ENCODE measurements around the gene SLC35B4. TPM values are rescaled to one million over a fixed set of nuclear protein-coding genes. Genes with fewer than 3 reads are reported as not detected.
"Not testable (repeated sequence)": the region's sequence is repeated elsewhere in the genome, so short reads cannot be mapped to it uniquely, and the experiment has no call there.

Gene SLC35B4
- total RNA-seq, 1 donor from 2014 or later, result 14.1 TPM

DNA sequence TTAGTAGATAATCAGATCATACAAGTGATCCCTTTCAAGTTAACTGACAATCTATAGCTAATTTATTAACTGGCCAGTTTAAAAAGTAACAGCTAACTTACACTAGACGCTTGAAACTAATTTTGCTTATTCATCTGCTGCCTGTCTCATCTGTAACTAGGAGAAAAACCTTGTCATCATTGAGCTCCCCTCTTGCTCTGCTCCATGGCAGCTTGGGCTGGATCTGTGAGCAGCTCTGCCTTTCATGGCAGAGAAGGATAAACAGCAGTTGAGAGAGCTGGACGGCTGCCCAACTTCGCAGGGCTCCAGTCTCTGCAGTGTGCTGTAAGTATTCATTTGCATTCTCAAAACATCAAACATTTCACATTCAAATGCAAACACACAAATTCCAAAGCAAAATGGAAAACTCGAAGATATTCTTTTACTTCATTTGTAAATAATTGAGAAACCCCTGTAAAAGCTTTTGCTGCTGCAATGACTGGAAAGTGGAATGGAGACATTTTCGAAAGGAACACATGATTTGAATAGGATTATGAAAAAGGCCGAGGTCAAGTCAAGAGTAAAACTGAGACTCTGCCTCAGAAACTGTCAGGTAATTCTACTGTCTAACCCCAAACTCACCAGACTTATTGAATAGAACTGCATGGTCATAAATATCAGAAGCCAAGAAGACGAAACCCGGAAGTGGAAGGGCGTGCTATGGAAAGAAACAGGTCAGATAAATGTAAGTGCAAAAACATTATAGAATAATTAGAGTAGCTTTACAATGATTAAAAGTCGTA lies 17.6 kb downstream of the SLC35B4 start:
- DNase-seq (ENCODE audit: low spot score), result no peak
- ATAC-seq, result no peak
- intact Hi-C loops (cut with DNase I), result no loop called here

DNA sequence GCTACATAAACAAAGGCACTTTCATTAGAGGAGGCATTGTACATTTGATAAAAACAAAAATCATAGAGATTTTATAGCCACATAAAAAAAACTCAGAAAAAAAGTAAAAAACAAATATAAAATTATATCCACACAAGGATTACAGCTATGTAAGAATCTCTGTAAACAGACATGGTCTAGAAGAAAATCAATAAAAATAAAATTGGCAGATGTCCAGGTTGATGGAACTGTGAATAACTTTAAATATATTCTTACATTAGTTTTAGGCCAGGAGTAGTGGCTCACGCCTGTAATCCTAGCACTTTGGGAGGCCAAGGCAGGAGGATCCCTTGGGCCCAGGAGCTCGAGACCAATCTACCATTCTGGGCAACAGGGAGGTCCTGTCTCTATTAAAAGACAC lies 19.2 kb downstream of the SLC35B4 start:
- intact Hi-C loops (cut with DNase I), result no loop called here
- DNase-seq (ENCODE audit: low spot score), result no peak

DNA sequence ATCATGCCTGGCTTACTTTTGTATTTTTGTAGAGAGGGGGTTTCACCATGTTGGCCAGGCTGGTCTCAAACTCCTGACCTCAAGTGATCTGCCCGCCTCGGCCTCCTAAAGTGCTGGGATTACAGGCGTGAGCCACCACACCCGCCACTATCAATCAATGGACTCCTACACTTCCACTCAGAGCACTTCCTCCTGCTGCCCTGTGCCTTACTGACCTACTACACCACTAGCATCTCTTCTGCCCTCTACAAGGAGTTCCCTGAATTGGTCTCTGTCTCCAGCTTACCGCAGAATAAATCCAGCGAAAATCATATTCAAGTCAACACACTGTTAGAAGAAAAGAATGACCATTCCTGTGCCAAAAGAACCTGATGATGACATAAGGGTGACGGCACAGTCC lies 20.7 kb downstream of the SLC35B4 start:
- ATAC-seq; intact Hi-C loops (cut with DNase I); DNase-seq (ENCODE audit: low spot score): not testable (repeated sequence)

More for the DNA sequence above, 19.2 kb downstream of the SLC35B4 start:
- ATAC-seq, result no peak

DNA sequence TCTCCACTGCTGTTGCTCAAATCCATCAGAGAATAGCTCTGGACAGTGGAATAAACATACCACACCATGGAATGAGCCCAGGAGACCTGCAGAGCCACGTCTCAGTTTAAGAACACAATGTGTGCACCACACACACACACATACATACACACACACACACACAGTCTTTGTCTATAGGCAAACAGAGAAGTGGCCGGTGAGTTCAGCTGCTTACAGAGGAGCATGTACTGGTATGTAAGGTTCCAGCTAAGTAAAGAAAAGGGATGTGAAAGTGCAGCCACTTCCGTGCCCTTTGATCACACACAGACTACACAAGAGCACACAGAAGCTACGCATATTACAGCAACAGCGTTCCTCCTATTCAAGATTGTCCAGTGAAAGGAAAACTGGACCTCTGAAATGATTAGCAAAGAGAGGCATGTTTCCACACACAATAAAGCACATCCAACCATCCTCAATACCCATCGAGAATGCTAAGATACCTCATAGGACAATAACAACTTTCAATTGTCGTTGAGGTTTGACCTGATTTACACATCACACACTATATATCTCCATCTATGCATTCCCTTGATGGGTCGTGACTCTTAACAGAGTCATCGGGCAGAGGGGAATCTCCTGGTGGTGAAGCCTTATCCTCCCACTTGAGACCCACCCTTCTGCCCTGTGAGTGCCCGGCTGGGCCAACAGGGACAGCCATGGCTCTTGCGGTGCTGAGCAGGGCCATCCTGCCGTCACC lies 23.6 kb downstream of the SLC35B4 start:
- intact Hi-C loops (cut with DNase I), result no loop called here
- no peak for DNase-seq (ENCODE audit: low spot score)
- ATAC-seq, result peak; percentile 71

DNA sequence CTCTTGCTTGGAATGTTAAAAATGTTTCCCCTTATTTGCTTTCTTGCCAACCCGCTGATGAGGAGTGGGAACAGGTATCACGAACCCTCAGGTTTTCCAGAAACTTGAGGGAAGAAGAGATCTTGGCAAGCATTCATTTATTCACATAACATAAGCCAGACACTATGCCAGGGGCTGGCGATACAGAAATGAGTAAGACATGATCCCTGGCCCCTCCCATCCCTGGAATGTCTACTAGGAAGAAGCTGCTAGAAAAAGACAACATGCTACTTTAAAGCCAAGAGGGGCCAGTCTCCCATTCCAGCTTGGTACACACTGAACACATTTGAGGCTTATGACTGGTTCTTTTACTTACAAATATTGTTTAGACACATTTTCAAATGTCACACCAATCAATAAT lies 26.4 kb downstream of the SLC35B4 start:
- peak; percentile 39 for ATAC-seq
- intact Hi-C loops (cut with DNase I), result no loop called here

DNA sequence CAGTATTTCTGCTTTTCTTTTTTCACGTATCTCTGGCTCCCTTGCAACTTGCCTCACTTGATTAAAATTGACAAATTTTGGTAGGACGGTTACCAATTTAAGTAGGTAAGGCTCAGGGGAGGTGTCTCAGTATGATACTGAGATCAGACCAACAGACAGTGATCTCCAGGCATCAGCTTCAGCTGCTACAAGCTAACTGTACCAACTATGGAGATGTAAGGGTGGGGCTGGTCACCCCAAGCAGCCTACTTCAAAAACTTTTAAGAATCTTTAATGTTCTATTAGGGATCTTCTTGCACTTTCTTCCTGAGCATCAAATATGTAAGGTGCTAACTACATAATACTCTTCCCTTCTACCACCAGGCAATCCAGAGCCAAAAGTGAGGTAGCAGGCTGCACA lies 26.9 kb downstream of the SLC35B4 start:
- ATAC-seq (no peak), DNase-seq (ENCODE audit: low spot score) (no peak)
- intact Hi-C loops (cut with DNase I), result no loop called here

More for the DNA sequence above, 26.4 kb downstream of the SLC35B4 start:
- no peak for DNase-seq (ENCODE audit: low spot score)

DNA sequence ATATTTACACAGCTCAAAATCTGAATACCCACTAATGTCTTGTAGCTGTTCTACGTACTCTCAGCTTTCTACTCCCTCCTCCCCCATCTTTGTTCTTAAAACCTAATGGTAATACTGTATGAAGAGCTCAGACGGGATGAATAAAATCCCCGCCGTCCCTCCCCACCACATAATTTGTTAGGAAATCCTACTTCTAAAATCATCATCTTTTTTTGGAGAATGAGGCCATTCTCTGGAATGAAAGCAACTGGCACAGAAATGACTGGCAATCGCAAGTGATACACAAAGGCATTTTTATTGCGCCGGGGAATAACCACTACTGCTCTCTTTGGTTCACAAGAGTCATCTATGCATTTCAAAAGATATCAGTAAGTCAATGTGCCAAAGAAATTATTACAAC lies 27.3 kb downstream of the SLC35B4 start:
- peak; percentile 42 for ATAC-seq
- intact Hi-C loops (cut with DNase I), result no loop called here
- no peak for DNase-seq (ENCODE audit: low spot score)

DNA sequence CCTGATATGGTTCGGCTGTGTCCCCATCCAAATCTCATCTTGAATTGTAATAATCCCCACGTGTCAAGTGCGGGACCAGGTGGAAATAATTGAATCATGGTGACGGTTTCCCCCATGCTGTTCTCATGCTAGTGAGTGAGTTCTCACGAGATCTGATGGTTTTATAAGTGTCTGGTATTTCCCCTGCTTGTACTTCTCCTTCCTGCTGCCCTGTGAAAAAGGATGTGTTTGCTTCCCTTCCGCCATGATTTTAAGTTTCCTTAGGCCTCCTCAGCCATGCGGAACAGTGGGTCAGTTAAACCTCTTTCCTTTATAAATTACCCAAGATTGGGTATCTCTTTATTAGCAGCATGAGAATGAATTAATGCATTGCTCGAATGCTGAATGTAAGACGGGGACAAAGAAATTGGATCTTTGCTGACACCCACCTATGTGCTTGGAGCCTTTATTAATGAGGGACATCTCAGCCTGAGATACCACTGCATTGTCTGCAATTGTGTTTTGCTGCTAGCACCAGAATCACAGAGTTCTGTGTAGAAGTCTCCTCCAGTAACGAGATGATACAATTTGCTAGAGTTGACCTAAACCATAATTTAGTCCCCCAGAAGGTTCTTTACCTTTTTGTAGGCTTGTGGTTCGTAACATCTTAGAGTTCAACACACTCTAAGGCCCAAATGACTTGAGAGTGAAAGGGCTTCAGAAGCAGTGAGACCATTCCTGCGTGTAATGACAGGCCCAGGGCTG lies 28.6 kb downstream of the SLC35B4 start:
- intact Hi-C loops (cut with DNase I), result no loop called here
- no peak for ATAC-seq
- no peak for DNase-seq (ENCODE audit: low spot score)

DNA sequence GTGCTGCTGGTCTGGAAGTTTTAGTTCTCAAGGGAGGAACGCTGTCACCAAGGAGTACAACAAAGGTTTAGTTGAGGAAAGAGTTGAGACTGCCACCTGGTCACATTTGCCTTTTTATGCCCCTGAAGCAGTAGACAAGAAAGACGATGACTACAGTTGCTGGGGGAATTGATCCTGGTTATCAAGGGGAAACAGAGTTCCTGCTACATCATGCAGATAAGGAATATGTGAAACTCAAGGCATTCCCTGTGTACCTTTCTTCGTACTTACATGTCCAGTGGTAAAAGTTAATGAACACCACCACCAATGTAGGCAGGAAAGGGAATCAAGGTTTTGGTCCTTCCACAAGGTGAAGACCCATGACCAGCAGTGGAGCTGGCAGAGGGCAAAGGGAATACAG lies 31.8 kb downstream of the SLC35B4 start:
- no peak for ATAC-seq
- intact Hi-C loops (cut with DNase I), result no loop called here
- no peak for DNase-seq (ENCODE audit: low spot score)

DNA sequence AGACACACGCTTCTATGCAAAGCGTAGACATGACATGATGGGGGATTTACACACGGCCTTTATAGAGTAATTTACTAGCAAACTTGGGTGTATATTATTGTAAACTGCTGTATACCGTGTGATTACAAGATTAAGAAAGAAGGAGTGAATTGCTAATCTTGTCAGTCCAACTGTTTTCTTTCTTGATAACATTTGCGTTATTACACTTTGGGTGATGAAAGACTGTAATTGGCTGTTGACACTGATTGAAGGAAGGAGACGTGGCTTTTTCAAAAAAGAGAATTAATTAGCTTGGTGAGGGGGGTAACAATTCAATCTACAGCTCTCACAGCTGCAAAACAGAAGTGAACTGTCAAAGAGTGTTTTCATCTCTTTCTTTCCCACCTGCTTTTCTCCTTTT lies 32.7 kb downstream of the SLC35B4 start:
- ATAC-seq (no peak), DNase-seq (ENCODE audit: low spot score) (no peak)
- intact Hi-C loops (cut with DNase I), result no loop called here

DNA sequence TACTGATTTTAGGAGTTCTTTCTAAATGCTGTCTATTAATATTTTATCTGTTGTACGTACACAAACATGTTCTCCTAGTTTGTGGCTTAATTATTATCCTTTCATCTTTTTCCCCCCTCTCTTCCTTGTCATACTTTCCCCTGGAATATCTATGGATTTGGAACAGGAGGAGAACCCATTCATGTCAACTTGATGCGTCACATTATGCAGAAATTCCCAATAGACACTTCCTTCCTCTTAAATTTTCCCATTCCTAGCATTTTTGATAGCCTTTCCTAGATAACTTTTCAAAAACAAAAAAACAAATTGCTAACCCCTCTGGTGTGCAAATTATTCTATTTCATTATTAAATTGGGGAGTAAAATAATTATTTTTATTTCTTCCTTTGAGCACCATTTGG lies 36.2 kb downstream of the SLC35B4 start:
- ATAC-seq (no peak), DNase-seq (ENCODE audit: low spot score) (no peak)
- intact Hi-C loops (cut with DNase I), result no loop called here

DNA sequence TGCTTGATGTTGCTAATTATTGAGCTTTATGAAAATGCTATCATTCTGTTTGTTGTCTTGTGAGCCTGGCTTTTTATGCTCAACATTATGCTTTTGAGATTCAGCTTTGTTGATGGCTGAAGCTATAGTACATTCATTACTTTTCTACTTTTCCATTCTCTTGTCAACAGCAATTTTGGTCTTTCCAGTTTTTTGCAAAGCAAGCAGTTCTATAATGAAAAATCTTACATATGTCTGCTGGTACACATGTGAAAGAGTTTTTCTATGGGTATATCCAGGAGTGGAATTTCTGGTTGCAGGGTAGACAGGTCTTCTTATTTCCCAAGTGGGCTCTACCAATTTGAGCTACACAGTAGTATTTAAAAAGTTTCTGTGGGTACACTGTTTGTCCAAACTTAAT lies 36.8 kb downstream of the SLC35B4 start:
- DNase-seq (ENCODE audit: low spot score), result no peak
- ATAC-seq, result no peak
- intact Hi-C loops (cut with DNase I), result no loop called here

DNA sequence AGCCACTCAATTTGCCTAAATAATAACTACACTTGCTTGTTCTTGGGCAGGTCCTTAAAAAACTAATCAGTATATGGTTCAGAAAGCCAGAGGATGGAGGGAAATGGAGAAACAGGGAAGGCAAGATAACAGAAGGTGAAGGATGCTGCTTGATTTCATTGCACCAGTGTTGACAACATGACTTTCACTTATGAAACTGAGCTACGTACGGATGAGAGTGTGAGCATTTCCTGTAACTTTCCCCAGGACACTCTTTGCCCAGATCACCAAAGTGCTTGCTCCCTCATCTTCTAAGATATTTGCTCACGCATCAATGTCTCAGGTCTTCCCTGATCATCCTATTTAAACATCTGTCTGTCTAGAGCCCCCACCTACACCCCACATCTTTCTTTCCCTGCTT lies 37.4 kb downstream of the SLC35B4 start:
- intact Hi-C loops (cut with DNase I), result no loop called here
- no peak for ATAC-seq

DNA sequence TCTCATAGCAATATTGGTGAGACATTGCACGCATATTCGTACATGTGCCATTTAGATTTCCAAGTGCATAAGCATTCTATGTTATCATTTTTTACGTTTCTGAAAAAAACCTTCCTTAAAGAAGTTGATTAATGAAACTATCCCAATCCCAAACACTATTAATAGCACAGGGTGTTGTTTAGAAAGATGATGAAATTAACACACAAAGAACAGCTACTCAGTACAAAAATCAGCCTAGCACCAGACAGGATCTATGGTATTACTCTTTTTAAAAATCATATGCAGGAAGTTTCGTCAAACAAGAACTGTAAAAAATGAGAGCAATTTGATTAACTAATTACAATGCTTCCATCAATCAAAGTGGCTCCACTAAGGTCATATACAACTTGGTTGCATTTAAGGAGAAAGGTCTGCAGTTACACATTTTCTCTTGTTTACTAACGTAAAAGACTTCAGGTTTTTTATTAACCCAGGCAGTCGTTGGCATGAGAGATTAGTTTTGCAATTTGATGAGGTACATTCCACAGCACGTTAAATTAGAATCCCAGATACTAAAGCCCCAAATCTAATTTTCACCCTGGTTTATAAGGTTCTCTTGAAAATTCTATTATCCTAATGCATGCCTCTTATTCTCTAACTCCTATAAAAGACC lies 38.1 kb downstream of the SLC35B4 start:
- DNase-seq (ENCODE audit: low spot score) (no peak), ATAC-seq (no peak)
- intact Hi-C loops (cut with DNase I), result no loop called here

More for the DNA sequence above, 37.4 kb downstream of the SLC35B4 start:
- no peak for DNase-seq (ENCODE audit: low spot score)

DNA sequence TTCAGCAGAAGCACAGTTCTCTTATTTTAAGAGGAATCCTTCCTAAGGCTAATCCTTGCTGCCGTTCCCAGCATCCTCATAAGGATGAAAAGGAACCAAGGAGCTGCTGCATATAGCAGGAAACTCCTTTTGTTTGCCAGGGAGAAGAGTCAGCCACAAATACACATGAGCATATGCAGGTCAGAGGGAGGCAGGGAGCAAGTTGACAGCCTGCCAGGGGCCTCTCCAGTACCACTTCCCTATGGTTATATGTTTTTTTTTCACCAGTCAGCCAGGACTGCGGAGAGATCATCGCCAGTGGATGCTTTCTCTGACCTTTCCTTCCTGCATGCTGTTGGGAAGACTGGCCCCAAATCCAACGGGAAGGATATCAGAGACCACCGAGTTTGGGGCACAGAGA lies 39.8 kb downstream of the SLC35B4 start:
- no peak for DNase-seq (ENCODE audit: low spot score)
- no peak for ATAC-seq
- intact Hi-C loops (cut with DNase I), result no loop called here

DNA sequence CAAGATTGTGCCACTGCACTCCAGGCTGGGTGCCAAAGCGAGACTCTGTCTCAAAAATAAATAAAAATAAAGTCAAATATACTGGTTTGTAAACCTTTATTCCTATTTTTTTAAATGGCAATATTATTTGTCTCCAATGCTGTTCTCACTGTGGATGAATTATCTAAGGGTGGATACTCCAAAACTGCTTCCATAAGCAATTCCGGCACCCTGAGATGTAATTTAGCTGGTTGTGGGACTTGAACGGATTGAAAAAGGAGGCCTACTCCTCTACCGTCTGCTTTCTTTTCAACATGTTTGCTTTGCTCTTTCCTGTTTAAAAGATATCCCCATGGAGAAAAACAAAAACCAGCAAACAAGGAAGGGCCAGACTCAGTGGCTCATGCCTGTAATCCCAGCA lies 54.4 kb downstream of the SLC35B4 start:
- DNase-seq (ENCODE audit: low spot score) (no peak), ATAC-seq (no peak)
- intact Hi-C loops (cut with DNase I), result no loop called here

DNA sequence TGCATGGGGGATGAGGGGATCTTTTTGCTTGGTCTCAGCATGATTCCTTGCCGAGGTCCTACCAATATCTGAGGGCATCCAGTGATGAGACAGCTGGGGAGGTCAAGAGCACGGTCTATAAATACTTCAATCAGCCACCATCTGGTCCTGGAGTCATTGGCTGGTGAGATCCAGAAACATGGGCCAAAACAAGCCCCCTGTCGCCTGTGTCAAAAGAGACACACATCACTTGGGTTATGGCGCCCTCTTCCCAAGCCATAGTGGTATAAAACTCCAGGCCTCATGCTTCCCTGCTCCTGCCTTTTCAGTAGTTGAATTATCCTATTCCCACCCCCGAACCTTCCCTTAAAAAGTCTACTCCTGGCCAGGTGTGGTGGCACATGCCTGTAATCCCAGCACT lies 60.9 kb downstream of the SLC35B4 start:
- no peak for ATAC-seq
- DNase-seq (ENCODE audit: low spot score), result no peak
- intact Hi-C loops (cut with DNase I), result no loop called here

DNA sequence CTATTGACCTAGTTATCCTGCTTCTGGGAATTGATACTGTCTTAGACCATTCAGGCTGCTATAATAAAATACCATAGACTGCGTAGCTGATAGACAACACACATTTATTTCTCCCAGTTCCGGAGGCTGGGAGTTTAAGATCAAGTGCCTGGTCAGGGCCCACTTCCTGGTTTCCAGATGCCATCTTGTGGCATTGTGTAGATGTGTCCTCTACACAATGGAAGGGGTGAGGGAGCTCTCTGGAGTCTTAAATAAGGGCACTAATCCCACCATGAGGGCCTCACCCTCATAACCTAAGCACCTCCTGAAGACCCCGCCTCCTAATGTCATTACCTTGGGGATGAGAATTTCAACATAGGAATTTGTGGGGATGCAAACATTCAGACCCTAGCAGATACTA lies 62.4 kb downstream of the SLC35B4 start:
- intact Hi-C loops (cut with DNase I), result no loop called here
- DNase-seq (ENCODE audit: low spot score), result no peak
- ATAC-seq, result no peak

DNA sequence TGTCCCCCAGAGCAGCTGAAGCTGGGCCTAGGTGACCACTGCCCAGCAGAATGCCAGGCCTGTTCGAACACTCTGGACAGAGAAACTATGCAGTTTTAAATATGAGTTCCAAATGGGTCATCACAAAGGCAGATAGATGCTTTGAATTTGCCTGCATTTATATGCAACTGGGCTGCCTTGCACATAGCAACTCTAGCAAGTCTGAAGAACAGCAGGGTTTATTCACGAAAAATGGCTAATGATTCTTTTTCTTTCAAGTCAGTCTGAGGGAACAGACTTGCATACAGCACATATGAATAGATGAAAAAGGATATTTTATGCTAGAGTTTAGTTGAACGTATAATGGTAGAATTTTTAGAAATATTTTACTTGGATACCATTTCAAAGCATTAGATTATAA lies 68.5 kb downstream of the SLC35B4 start:
- intact Hi-C loops (cut with DNase I), result no loop called here
- no peak for ATAC-seq

More for the DNA sequence above, 68.5 kb downstream of the SLC35B4 start:
- no peak for DNase-seq (ENCODE audit: low spot score)

All from sciatic nerve (tissue), 2 donors.